GM12872 (cell line): ENCODE measurements around the gene GRHL1.

ENCODE experiments used
- CTCF ChIP-seq: IDR thresholded peaks from 3 replicates; pipeline ENCODE4 v1.5.1; 2011; ENCODE audit warnings: low read depth, mild to moderate bottlenecking, low read length, moderate library complexity; ENCODE audit not compliant: insufficient read depth

GRHL1 gene

GRCh38 chr2:9974343-9974742, 22.9 kb downstream of the GRHL1 start:
- no peak for TF ChIP-seq CTCF

GRCh38 chr2:9975328-9975727, 23.8 kb downstream of the GRHL1 start:
- no peak for TF ChIP-seq CTCF

- no peak for TF ChIP-seq CTCF
Observed at GRCh38 chr2:9975805-9976447, 24.4 kb downstream of the GRHL1 start.

GRCh38 chr2:9979977-9980376, 28.5 kb downstream of the GRHL1 start:
- no peak for TF ChIP-seq CTCF

- no peak for TF ChIP-seq CTCF
Observed at GRCh38 chr2:9980520-9980919, 29.0 kb downstream of the GRHL1 start.

GRCh38 chr2:9981655-9982054, 30.2 kb downstream of the GRHL1 start:
- TF ChIP-seq CTCF: no peak

- no peak for TF ChIP-seq CTCF
Observed at GRCh38 chr2:9982248-9982647, 30.8 kb downstream of the GRHL1 start.

- TF ChIP-seq CTCF: no peak
Observed at GRCh38 chr2:9982891-9983290, 31.4 kb downstream of the GRHL1 start.
